ENCODE measurements around the gene CCNJ.

The CCNJ gene

GRCh38 chr10:96082748-96083147 lies 39.4 kb downstream of the CCNJ start:
- no peak overlapping the region for H3K4me3 ChIP-seq (ENCODE audit: low read length)

GRCh38 chr10:96089116-96089515 lies 45.7 kb downstream of the CCNJ start:
- no peak for TF ChIP-seq ZNF274 (IDR thresholded peaks at IDR 0.05; ENCODE audit: low read depth, low read length)
- H3K4me3 ChIP-seq (ENCODE audit: low read length) = peak overlapping the region; percentile 71

More at GRCh38 chr10:96082748-96083147, 39.4 kb downstream of the CCNJ start:
- no peak for TF ChIP-seq ZNF274 (IDR thresholded peaks at IDR 0.05; ENCODE audit: low read depth, low read length)

- no peak for TF ChIP-seq ZNF274 (IDR thresholded peaks at IDR 0.05; ENCODE audit: low read depth, low read length)
- H3K4me3 ChIP-seq (ENCODE audit: low read length) = peak overlapping the region; percentile 71
These were observed 46.5 kb downstream of the CCNJ start for GRCh38 chr10:96089670-96090462.

GRCh38 chr10:96090463-96090800 lies 47.0 kb downstream of the CCNJ start:
- H3K4me3 ChIP-seq (ENCODE audit: low read length) = peak overlapping the region; percentile 71; the same call in 1 of the 2 replicates
- TF ChIP-seq ZNF274 (IDR thresholded peaks at IDR 0.05; ENCODE audit: low read depth, low read length) = no peak

- no peak overlapping the region for H3K4me3 ChIP-seq (ENCODE audit: low read length)
- no peak for TF ChIP-seq ZNF274 (IDR thresholded peaks at IDR 0.05; ENCODE audit: low read depth, low read length)
These were observed 49.8 kb downstream of the CCNJ start for GRCh38 chr10:96092999-96093767.

GRCh38 chr10:96093948-96094347 lies 50.6 kb downstream of the CCNJ start:
- no peak for TF ChIP-seq ZNF274 (IDR thresholded peaks at IDR 0.05; ENCODE audit: low read depth, low read length)

GRCh38 chr10:96096958-96097357 lies 53.6 kb downstream of the CCNJ start:
- no peak for TF ChIP-seq ZNF274 (IDR thresholded peaks at IDR 0.05; ENCODE audit: low read depth, low read length)
- H3K4me3 ChIP-seq (ENCODE audit: low read length) = no peak overlapping the region

More at GRCh38 chr10:96093948-96094347, 50.6 kb downstream of the CCNJ start:
- no peak overlapping the region for H3K4me3 ChIP-seq (ENCODE audit: low read length)

GRCh38 chr10:96097865-96098264 lies 54.5 kb downstream of the CCNJ start:
- H3K4me3 ChIP-seq (ENCODE audit: low read length) = no peak overlapping the region
- TF ChIP-seq ZNF274 (IDR thresholded peaks at IDR 0.05; ENCODE audit: low read depth, low read length) = no peak

- no peak overlapping the region for H3K4me3 ChIP-seq (ENCODE audit: low read length)
- no peak for TF ChIP-seq ZNF274 (IDR thresholded peaks at IDR 0.05; ENCODE audit: low read depth, low read length)
These were observed 64.2 kb downstream of the CCNJ start for GRCh38 chr10:96107623-96108038.
